GM12875 (cell line): Measurements from ENCODE around the gene SMDT1.

Source experiments
- H3K4me3 ChIP-seq: one replicate; pipeline ENCODE4 v1.5.1; 2011; ENCODE audit warnings: low read depth, low read length, control low read depth
- CTCF ChIP-seq: IDR thresholded peaks from 2 replicates; pipeline ENCODE4 v1.5.1; 2011; ENCODE audit warnings: low read depth, mild to moderate bottlenecking, control low read depth, inconsistent platforms, low read length, moderate library complexity, borderline replicate concordance; ENCODE audit not compliant: insufficient read depth

The SMDT1 gene

GRCh38 chr22:42065438-42066125, 13.9 kb upstream of the SMDT1 start:
- TF ChIP-seq CTCF, result no peak
- no peak overlapping the region for H3K4me3 ChIP-seq

GRCh38 chr22:42066126-42066761, 13.3 kb upstream of the SMDT1 start:
- no peak for TF ChIP-seq CTCF
- no peak overlapping the region for H3K4me3 ChIP-seq

GRCh38 chr22:42066937-42067336, 12.6 kb upstream of the SMDT1 start:
- no peak for TF ChIP-seq CTCF
- no peak overlapping the region for H3K4me3 ChIP-seq

GRCh38 chr22:42067671-42068251, 11.7 kb upstream of the SMDT1 start:
- no peak for TF ChIP-seq CTCF
- H3K4me3 ChIP-seq, result no peak overlapping the region

- H3K4me3 ChIP-seq, result no peak overlapping the region
- no peak for TF ChIP-seq CTCF
Observed at GRCh38 chr22:42068291-42068690, 11.2 kb upstream of the SMDT1 start.

GRCh38 chr22:42069801-42070516, 9.5 kb upstream of the SMDT1 start:
- no peak for TF ChIP-seq CTCF
- peak overlapping the region; percentile 62 for H3K4me3 ChIP-seq
